Tracheal epithelial cell (primary cell): ENCODE measurements around the gene THAP11. TPM values are rescaled to one million over a fixed set of nuclear protein-coding genes. Genes with fewer than 3 reads are reported as not detected.

ENCODE experiments used
- total RNA-seq: library from RNA; depleted of rRNA; stranded (reverse); fragments of >200 nt; gene quantifications from 2 replicates; pipeline ENCODE4 v1.2.1, GENCODE V29; 2014

The THAP11 gene
- 33.5 and 58.0 TPM in 2 replicates for total RNA-seq

DNA sequence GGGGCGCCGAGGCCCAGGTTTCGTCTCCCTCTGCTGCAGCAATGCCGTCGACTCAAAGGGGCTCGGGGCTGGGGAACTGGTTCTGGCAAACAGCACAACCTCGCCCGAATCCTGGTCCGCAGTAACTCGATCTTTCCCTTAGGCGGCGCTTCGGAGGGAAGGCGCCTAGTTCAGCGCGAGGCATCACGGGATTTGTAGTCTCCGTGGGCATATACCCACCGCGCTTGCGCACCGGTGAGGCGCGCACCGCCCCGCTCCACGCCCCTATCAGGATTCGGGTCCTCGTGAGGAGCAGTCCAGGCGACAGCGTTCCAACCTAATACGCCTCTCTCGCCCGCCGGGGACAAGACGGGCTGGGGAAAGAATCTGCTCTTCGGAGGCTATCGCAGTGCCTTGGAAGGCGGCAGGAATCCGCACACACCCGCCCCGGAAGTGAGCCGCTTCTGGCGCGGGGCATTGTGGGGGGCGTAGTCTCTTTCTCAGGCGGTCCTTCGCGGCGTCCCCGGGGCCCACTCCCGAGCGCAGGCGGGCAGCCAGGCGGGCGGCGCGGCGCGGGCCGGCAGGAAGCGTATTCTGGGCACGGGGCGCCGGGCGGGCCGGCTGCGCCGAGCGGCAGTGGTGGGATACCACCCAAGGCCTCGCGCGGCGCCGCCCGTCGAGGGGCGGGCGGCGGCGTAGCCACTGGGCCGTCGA lies at the start of gene THAP11:
THAP11 (plus strand) TSS at position 505 of the 693 bp plus-strand sequence. CDS start 235 bp downstream, outside the sequence.

DNA sequence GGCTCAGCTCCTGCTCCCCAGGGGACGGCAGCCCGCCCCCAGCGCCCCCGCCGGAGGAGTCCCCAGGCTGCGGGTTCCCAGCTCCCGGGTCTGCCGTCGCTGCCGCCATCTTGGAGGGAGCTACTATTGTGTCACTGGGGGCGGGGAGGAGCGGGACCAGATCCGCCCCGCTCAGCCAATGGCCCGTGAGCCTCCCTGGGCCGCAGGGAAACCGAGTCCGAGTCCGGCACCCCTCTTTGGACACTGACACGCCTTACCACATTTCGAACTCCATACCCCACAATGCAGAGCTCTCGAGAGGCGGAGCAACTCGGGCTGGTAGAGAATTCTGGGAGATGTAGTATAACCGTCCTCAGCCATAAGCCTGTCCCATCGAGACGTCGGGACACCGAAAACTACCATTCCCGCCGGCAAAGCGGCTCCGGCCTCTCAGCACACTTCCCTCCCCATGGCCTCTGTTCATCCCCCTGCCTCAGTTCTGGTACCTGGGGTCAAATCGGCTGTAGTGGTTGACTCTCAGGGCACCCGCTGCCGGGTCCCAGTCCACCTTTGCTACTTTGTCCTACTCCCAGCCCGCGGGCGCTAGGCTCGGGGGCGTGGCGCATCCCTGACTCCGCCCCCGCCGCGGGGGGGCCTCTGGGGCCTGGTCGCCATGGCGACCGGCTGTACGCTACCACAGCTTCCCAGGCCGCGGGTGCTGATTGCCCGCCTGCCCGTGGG lies 35.5 kb upstream of the THAP11 start, which contains the start of the genes RANBP10 and TSNAXIP1:
RANBP10 (minus strand) TSS at position 133 of the 720 bp plus-strand sequence; CDS start at position 109, 24 bp downstream.
TSNAXIP1 (plus strand) TSS at position 462 of the 720 bp plus-strand sequence. CDS start 261 bp downstream, outside the sequence.

GRCh38 chr16:67846320-67847063 lies 4.4 kb downstream of the THAP11 start, which contains the start of gene NUTF2:
TSS of gene NUTF2 (plus strand) at chr16:67846933. CDS start at chr16:67865131, 18,198 bp downstream.

GRCh38 chr16:67847064-67847861 lies 5.1 kb downstream of the THAP11 start, which contains the start of gene CENPT:
TSS of gene CENPT (minus strand) at chr16:67847693. CDS start at chr16:67833859, 13,834 bp downstream.

GRCh38 chr16:67872631-67873434 lies 30.7 kb downstream of the THAP11 start, which contains the start of gene EDC4:
TSS of gene EDC4 (plus strand) at chr16:67873052. CDS start at chr16:67873262, 210 bp downstream.

DNA sequence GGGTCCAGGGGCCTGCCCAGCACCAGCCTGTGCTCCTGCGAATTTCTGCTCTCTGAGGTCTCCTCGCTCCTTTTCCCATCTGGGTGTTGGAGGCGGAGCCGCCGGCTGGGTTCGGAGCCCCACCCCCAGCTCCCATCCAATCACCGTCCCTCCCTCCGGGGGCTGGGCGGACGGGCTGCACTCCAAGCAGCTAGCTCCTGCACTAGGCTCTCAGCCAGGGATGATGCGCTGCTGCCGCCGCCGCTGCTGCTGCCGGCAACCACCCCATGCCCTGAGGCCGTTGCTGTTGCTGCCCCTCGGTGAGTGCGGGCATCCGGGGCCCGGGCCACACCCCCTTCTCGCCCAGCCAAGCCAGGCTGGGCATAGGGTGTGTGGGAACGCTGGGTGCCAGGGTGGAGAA lies 42.6 kb downstream of the THAP11 start, which contains the start of gene NRN1L:
NRN1L (plus strand) TSS at position 202 of the 400 bp plus-strand sequence; CDS start at position 221, 19 bp downstream.

DNA sequence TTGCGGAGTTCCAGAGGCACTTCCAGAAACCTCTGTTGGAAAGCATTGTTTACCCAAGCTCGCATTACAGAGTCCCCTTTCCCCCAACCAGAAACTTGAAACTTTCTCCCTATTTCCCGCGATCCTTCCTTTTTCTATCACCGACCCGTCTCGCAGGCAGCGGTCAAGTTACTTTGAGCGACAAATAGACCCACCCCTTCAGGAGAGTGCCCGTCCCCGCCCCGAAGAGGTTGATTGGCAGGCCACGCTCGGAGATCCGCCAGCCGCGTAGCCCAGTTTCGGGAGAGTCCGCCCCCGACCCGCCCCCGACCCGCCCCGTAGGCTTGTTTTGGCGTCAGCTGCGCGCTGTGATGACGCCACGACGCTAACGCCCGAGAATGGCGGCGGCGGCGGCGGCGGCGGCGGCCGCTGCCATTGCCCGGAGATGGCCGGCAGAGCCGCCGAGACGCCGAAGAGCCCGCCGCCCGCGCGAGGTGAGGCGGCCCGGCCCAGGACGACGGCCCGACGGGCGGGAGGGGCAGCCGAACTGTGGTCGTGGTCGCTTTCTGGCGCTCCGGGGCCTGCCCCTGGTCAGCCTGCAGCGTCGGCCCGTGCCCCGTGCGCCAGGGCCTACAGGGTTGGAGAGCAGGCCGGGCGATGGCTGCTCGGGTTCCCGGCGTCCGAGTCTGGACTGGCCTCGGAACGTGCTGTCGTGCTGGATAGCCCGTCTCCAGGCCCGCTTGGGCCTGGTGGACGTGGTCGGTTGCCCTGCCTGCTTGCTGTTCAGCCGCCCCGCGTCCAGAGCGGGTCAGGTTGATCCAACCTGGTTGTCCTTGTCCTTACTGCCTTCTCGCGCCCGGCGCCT lies 51.0 kb downstream of the THAP11 start, which contains the start of gene PSKH1:
PSKH1 (plus strand) TSS at position 356 of the 844 bp plus-strand sequence. CDS start 15,496 bp downstream, outside the sequence.

Other genes with a start within 250 kb of the THAP11 start
- 0.24 TPM in 1 of 2 replicates, not detected in the other for gene CARMIL2, start 197.2 kb upstream of the THAP11 start, total RNA-seq
- gene ACD, start 182.1 kb upstream of the THAP11 start, total RNA-seq = 15.2 and 17.1 TPM in 2 replicates
- gene PARD6A, start 181.4 kb upstream of the THAP11 start, total RNA-seq = 1.9 and 2.7 TPM in 2 replicates
- 12.5 and 18.3 TPM in 2 replicates for gene ENKD1, start 175.6 kb upstream of the THAP11 start, total RNA-seq
- 0.85 and 1.7 TPM in 2 replicates for gene C16orf86, start 175.5 kb upstream of the THAP11 start, total RNA-seq
- gene GFOD2, start 123.0 kb upstream of the THAP11 start, total RNA-seq = 13.4 and 19.5 TPM in 2 replicates
- gene RANBP10, start 35.8 kb upstream of the THAP11 start, total RNA-seq = 3.2 and 3.4 TPM in 2 replicates
- gene TSNAXIP1, start 35.4 kb upstream of the THAP11 start, total RNA-seq = 0.85 TPM in 1 of 2 replicates, not detected in the other
- 120 and 223 TPM in 2 replicates for gene NUTF2, start 4.6 kb downstream of the THAP11 start, total RNA-seq
- 8.1 and 19.8 TPM in 2 replicates for gene CENPT, start 5.4 kb downstream of the THAP11 start, total RNA-seq
- gene EDC4, start 30.7 kb downstream of the THAP11 start, total RNA-seq = 37.9 and 48.0 TPM in 2 replicates
- 1.7 TPM in 1 of 2 replicates, not detected in the other for gene NRN1L, start 42.6 kb downstream of the THAP11 start, total RNA-seq
- gene PSKH1, start 50.9 kb downstream of the THAP11 start, total RNA-seq = 8.2 and 13.6 TPM in 2 replicates
- gene CTRL, start 89.5 kb downstream of the THAP11 start, total RNA-seq = 0.24 TPM in 1 of 2 replicates, not detected in the other
- gene PSMB10, start 94.5 kb downstream of the THAP11 start, total RNA-seq = 19.2 and 61.2 TPM in 2 replicates
- gene LCAT, start 101.8 kb downstream of the THAP11 start, total RNA-seq = 1.4 and 3.2 TPM in 2 replicates
- 22.2 and 41.4 TPM in 2 replicates for gene SLC12A4, start 126.3 kb downstream of the THAP11 start, total RNA-seq
- gene DPEP3, start 138.2 kb downstream of the THAP11 start, total RNA-seq = not detected in 2 replicates
- under 0.01 TPM in 1 of 2 replicates, not detected in the other for gene DPEP2, start 157.2 kb downstream of the THAP11 start, total RNA-seq
- not detected in 2 replicates for gene DPEP2NB, start 173.6 kb downstream of the THAP11 start, total RNA-seq
- gene DDX28, start 180.9 kb downstream of the THAP11 start, total RNA-seq = 14.3 and 14.5 TPM in 2 replicates
- gene DUS2, start 181.0 kb downstream of the THAP11 start, total RNA-seq = 17.7 and 19.8 TPM in 2 replicates
- gene NFATC3, start 243.1 kb downstream of the THAP11 start, total RNA-seq = 4.6 and 11.7 TPM in 2 replicates